Fibroblast of lung (primary cell): ENCODE measurements around the gene PRCC.

ENCODE experiments used
- EZH2 ChIP-seq: IDR thresholded peaks from 2 replicates; pipeline ENCODE4 v1.5.1; 2012; ENCODE audit warnings: low read length, control low read depth, mild to moderate bottlenecking; ENCODE audit errors: missing control alignments
- TF ChIP-seq, protein P1 (sequence below), 2 donors: IDR thresholded peaks in 1 of 2; conservative IDR thresholded peaks in 1 of 2; 1 replicate in 1 of 2; 2 replicates in 1 of 2; pipeline ENCODE4 v1.5.1; 2011 to 2012; ENCODE audit warnings: low read length in 2 of 2, control low read depth in 1 of 2, inconsistent platforms in 1 of 2, low read depth in 1 of 2, mild to moderate bottlenecking in 1 of 2

DNA sequence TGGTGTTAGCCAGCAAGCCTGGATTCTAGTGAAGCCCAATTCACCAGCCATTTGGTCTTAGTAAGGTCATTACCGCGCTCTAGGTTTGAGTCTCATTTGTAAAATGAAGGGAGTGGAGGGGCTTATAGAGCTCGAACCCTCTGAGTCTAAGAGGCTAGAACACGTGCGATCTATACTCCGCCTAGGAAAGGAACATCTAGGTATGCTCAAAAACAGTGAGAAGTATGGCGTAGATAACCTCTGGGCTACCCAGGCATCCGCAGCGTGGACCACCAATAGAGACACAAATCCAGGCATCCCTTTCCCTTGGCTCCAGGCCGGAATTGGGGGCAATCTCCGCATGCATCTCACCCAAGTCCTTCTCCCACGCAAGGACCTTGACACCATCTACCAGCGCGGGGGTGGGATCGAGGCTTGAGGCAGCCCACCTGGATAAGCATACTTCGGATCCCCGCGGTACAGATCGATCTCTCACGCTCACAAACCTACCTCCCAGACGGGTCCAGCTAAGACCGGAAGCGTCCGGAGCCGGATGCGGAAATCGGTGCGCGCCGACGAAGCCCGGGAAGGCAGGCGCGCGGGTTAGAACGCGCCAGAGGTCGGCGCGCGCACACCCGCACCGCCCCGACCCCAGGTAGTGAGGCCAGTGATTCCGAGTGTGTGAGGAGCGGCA lies 39.3 kb upstream of the PRCC start, which contains the start of gene METTL25B:
- TF ChIP-seq, protein P1, sequence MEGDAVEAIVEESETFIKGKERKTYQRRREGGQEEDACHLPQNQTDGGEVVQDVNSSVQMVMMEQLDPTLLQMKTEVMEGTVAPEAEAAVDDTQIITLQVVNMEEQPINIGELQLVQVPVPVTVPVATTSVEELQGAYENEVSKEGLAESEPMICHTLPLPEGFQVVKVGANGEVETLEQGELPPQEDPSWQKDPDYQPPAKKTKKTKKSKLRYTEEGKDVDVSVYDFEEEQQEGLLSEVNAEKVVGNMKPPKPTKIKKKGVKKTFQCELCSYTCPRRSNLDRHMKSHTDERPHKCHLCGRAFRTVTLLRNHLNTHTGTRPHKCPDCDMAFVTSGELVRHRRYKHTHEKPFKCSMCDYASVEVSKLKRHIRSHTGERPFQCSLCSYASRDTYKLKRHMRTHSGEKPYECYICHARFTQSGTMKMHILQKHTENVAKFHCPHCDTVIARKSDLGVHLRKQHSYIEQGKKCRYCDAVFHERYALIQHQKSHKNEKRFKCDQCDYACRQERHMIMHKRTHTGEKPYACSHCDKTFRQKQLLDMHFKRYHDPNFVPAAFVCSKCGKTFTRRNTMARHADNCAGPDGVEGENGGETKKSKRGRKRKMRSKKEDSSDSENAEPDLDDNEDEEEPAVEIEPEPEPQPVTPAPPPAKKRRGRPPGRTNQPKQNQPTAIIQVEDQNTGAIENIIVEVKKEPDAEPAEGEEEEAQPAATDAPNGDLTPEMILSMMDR (conservative IDR thresholded peaks at IDR 0.05 in 1 of 2, IDR thresholded peaks at IDR 0.05 in 1 of 2; ENCODE audit: low read depth in 1 of 2, low read length in 2 of 2): no peak
- TF ChIP-seq EZH2: no peak
